Measurements from ENCODE around the gene DGKH. TPM values are rescaled to one million over a fixed set of nuclear protein-coding genes. Genes with fewer than 3 reads are reported as not detected.

The DGKH gene
- total RNA-seq, 1 experiment from 2014 or later: 22.8 TPM

GRCh38 chr13:42279080-42279479 is 230.6 kb downstream of the DGKH start:
- ATAC-seq: no peak
- ChIA-PET CTCF (no interaction called here), POLR2A (no interaction called here)

DNA sequence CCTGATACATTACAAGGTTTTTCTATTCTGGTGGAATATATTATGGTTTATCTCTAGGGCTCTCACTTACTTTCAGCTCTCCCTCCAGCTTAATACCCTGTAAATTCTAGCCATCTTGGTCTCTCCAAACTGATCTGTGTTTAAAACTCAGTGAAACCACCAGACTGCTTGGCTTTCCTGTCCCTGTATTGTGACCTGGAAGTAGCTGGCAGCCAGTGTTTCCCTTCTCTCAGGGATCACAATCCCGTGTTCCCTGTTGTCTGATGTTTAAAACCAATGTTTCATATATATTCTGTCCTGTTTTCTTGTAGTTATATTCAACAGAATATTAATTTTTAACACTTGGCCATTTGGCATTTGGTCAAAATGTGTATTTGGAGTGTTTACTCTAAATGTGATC is 231.5 kb downstream of the DGKH start:
- Histone ChIP-seq H3K4me1 (ENCODE audit: control insufficient read depth, insufficient read depth, low read length) (no peaks in the 10 kb centered on the region), H3K27ac (ENCODE audit: low read length) (no peak overlapping the region), H3K9me3 (ENCODE audit: control insufficient read depth, insufficient read depth, low read depth, low read length) (no peaks in the 10 kb centered on the region), H3K27me3 (ENCODE audit: control insufficient read depth, insufficient read depth, low read length) (no peaks in the 10 kb centered on the region), H3K36me3 (ENCODE audit: control insufficient read depth, insufficient read depth, low read length) (no peaks in the 10 kb centered on the region), H3K4me3 (ENCODE audit: low read depth in 2 of 2, low read length in 2 of 2) (no peak overlapping the region)
- ChIA-PET CTCF (no interaction called here), POLR2A (no interaction called here)
- intact Hi-C loops (cut with micrococcal nuclease; ENCODE audit: unreplicated experiment): no loop called here
- no TSS peak for BruUV-seq (replicated peaks)
- TF ChIP-seq REST (IDR thresholded peaks at IDR 0.05; ENCODE audit: insufficient read depth in 1 of 2, low read depth in 2 of 2, low read length in 1 of 2) (no peak), SIN3A (IDR thresholded peaks at IDR 0.05; ENCODE audit: borderline replicate concordance, insufficient read depth, low read depth, low read length) (no peak), TCF7L2 (IDR thresholded peaks at IDR 0.05; ENCODE audit: low read depth, low read length) (no peak), CTCF (IDR thresholded peaks at IDR 0.05) (no peak), POLR2AphosphoS5 (IDR thresholded peaks at IDR 0.05; ENCODE audit: low read depth, low read length) (no peak)
- in situ Hi-C loops (cut with HindIII; ENCODE audit: low pct_unique_long_range_greater_than_20kb, low sequenced_read_pairs): no loop called here
- DNase-seq (ENCODE audit: low read depth, low spot score) (no peak), ATAC-seq (no peak)

More at GRCh38 chr13:42279080-42279479, 230.6 kb downstream of the DGKH start:
- in situ Hi-C loops (cut with HindIII; ENCODE audit: low pct_unique_long_range_greater_than_20kb, low sequenced_read_pairs): no loop called here
- no peaks in the 10 kb centered on the region for H3K36me3 ChIP-seq (ENCODE audit: control insufficient read depth, insufficient read depth, low read length)
- H3K27me3 ChIP-seq (ENCODE audit: control insufficient read depth, insufficient read depth, low read length): no peaks in the 10 kb centered on the region
- no peak for DNase-seq (ENCODE audit: low read depth, low spot score)
- H3K9me3 ChIP-seq (ENCODE audit: control insufficient read depth, insufficient read depth, low read depth, low read length): no peaks in the 10 kb centered on the region
- no TSS peak for BruUV-seq (replicated peaks)
- H3K4me3 ChIP-seq (ENCODE audit: low read depth in 2 of 2, low read length in 2 of 2): no peak overlapping the region
- no peaks in the 10 kb centered on the region for H3K4me1 ChIP-seq (ENCODE audit: control insufficient read depth, insufficient read depth, low read length)
- intact Hi-C loops (cut with micrococcal nuclease; ENCODE audit: unreplicated experiment): no loop called here
- H3K27ac ChIP-seq (ENCODE audit: low read length): no peak overlapping the region
- TF ChIP-seq TCF7L2 (IDR thresholded peaks at IDR 0.05; ENCODE audit: low read depth, low read length) (no peak), POLR2AphosphoS5 (IDR thresholded peaks at IDR 0.05; ENCODE audit: low read depth, low read length) (no peak), SIN3A (IDR thresholded peaks at IDR 0.05; ENCODE audit: borderline replicate concordance, insufficient read depth, low read depth, low read length) (no peak), CTCF (IDR thresholded peaks at IDR 0.05) (no peak), REST (IDR thresholded peaks at IDR 0.05; ENCODE audit: insufficient read depth in 1 of 2, low read depth in 2 of 2, low read length in 1 of 2) (no peak)
